H1 (cell line): ENCODE measurements around the gene CLCF1. TPM values are rescaled to one million over a fixed set of nuclear protein-coding genes. Genes with fewer than 3 reads are reported as not detected.

Source experiments
- CTCF ChIA-PET: fragments of 300-600 bp; sonication (Branson Sonifier 250); formaldehyde crosslinking; loops from one replicate; lab custom pipeline; 2021; ENCODE audit not compliant: partially characterized antibody; lab: Charles Lee
- POLR2A ChIA-PET: fragments of 300-600 bp; sonication (Branson Sonifier 250); formaldehyde crosslinking; loops from one replicate; lab custom pipeline; 2021; ENCODE audit warnings: inconsistent platforms; ENCODE audit not compliant: partially characterized antibody; lab: Charles Lee
- DNase-seq, 2 experiments: peaks; one replicate each; pipeline versions ENCODE4 v3.0.0 to v3.0.0-alpha.2; 2010 to 2022; ENCODE audit warnings: low spot score in 2 of 2, low read depth in 1 of 2, mixed read lengths in 1 of 2
- FAIRE-seq: peaks from 2 replicates; lab custom pipeline; 2011; peaks lifted over from hg19 to GRCh38; lab: Jason Lieb, UNC
- H2AFZ ChIP-seq: 2 replicates; pipeline ENCODE4 v1.8.1; 2012; ENCODE audit warnings: low read length, inconsistent platforms
- H2AK5ac ChIP-seq: 2 replicates; pipeline ENCODE4 v1.6.1; 2013; ENCODE audit warnings: low read depth, low read length
- H2BK120ac ChIP-seq: replicated peaks from 2 replicates; pipeline ENCODE3; 2013; ENCODE audit warnings: low read depth, low read length, inconsistent platforms
- H2BK12ac ChIP-seq: 2 replicates; pipeline ENCODE4 v1.6.1; 2013; ENCODE audit warnings: low read depth, low read length
- H2BK15ac ChIP-seq: 2 replicates; pipeline ENCODE4 v1.6.1; 2013; ENCODE audit warnings: low read length
- H2BK20ac ChIP-seq: 2 replicates; pipeline ENCODE4 v1.6.1; 2013; ENCODE audit warnings: low read length
- H2BK5ac ChIP-seq: 2 replicates; pipeline ENCODE4 v1.6.1; 2013; ENCODE audit warnings: low read depth, low read length
- H3K14ac ChIP-seq: 2 replicates; pipeline ENCODE4 v1.6.1; 2013; ENCODE audit warnings: inconsistent platforms; ENCODE audit not compliant: insufficient read length
- H3K18ac ChIP-seq: 2 replicates; pipeline ENCODE4 v1.6.1; 2013; ENCODE audit warnings: low read length; ENCODE audit errors: extremely low read depth
- H3K23ac ChIP-seq: 2 replicates; pipeline ENCODE4 v1.6.1; 2013; ENCODE audit warnings: inconsistent platforms; ENCODE audit not compliant: insufficient read length
- H3K23me2 ChIP-seq: 2 replicates; pipeline ENCODE4 v1.6.1; 2013; ENCODE audit warnings: low read depth, low read length
- H3K27ac ChIP-seq: 2 replicates; pipeline ENCODE4 v1.6.1; 2011; ENCODE audit warnings: low read depth, low read length, inconsistent platforms
- H3K27me3 ChIP-seq, 4 experiments: replicated peaks in 1 of 4; 1 replicate in 1 of 4; 2 replicates in 3 of 4; pipeline versions ENCODE4 v1.6.1 to v1.8.1; 2011 to 2013; ENCODE audit warnings: low read length in 3 of 4, mild to moderate bottlenecking in 3 of 4, inconsistent platforms in 2 of 4, mixed read lengths in 2 of 4, moderate library complexity in 1 of 4; ENCODE audit not compliant: control insufficient read depth in 3 of 4, insufficient read depth in 3 of 4; ENCODE audit errors: extremely low read depth in 1 of 4
- H3K36me3 ChIP-seq, 4 experiments: 2 replicates each; pipeline versions ENCODE4 v1.6.1 to v1.8.1; 2011 to 2013; ENCODE audit warnings: mild to moderate bottlenecking in 4 of 4, low read length in 3 of 4, moderate library complexity in 2 of 4, control low read depth in 1 of 4, inconsistent platforms in 1 of 4; ENCODE audit not compliant: insufficient read depth in 4 of 4, control insufficient read depth in 2 of 4
- H3K4ac ChIP-seq: replicated peaks from 2 replicates; pipeline ENCODE3; 2013; ENCODE audit warnings: low read length, low read depth, mixed read lengths, inconsistent platforms; ENCODE audit not compliant: insufficient read length
- H3K4me1 ChIP-seq, 4 experiments: replicated peaks in 1 of 4; 1 replicate in 1 of 4; 2 replicates in 3 of 4; pipeline versions ENCODE4 v1.6.1 to v1.8.1; 2011 to 2013; ENCODE audit warnings: low read length in 3 of 4, inconsistent platforms in 2 of 4, mixed read lengths in 1 of 4; ENCODE audit not compliant: insufficient read depth in 4 of 4, control insufficient read depth in 3 of 4
- H3K4me2 ChIP-seq, 2 experiments: 2 replicates each; pipeline versions ENCODE4 v1.6.1 to v1.8.1; 2011 to 2013; ENCODE audit warnings: low read depth in 2 of 2, low read length in 2 of 2, control low read depth in 1 of 2, inconsistent platforms in 1 of 2, mild to moderate bottlenecking in 1 of 2; ENCODE audit not compliant: insufficient read depth in 1 of 2
- H3K4me3 ChIP-seq, 4 experiments: fragments of 200-600, 300-600 bp in 1 of 4; sonication (generic), shearing (Covaris generic), sonication (Bioruptor Twin) in 1 of 4; 2 replicates each; pipeline versions ENCODE4 v1.5.1 to v1.8.1; 2011 to 2016; ENCODE audit warnings: low read length in 4 of 4, low read depth in 3 of 4, control low read depth in 2 of 4, inconsistent platforms in 2 of 4, mild to moderate bottlenecking in 2 of 4, mixed read lengths in 1 of 4, moderate library complexity in 1 of 4; ENCODE audit not compliant: insufficient read depth in 2 of 4; ENCODE audit errors: extremely low read depth in 1 of 4
- H3K56ac ChIP-seq: replicated peaks from 2 replicates; pipeline ENCODE3; 2013; ENCODE audit warnings: low read depth, mild to moderate bottlenecking, mixed read lengths, low read length, inconsistent platforms; ENCODE audit not compliant: insufficient read length
- H3K79me1 ChIP-seq: 2 replicates; pipeline ENCODE4 v1.6.1; 2013; ENCODE audit warnings: low read depth, low read length, control low read depth
- H3K79me2 ChIP-seq, 2 experiments: 2 replicates each; pipeline versions ENCODE4 v1.6.1 to v1.8.1; 2012 to 2013; ENCODE audit warnings: low read length in 2 of 2, mild to moderate bottlenecking in 2 of 2, inconsistent platforms in 1 of 2; ENCODE audit not compliant: insufficient read depth in 2 of 2, control insufficient read depth in 1 of 2
- H3K9ac ChIP-seq, 4 experiments: replicated peaks in 1 of 4; 1 replicate in 1 of 4; 2 replicates in 3 of 4; pipeline versions ENCODE4 v1.6.1 to v1.8.1; 2011 to 2013; ENCODE audit warnings: low read depth in 3 of 4, low read length in 3 of 4, control low read depth in 2 of 4, mild to moderate bottlenecking in 2 of 4, moderate library complexity in 2 of 4, inconsistent platforms in 1 of 4; ENCODE audit errors: extremely low read depth in 1 of 4
- H3K9me3 ChIP-seq, 2 experiments: 2 replicates each; pipeline versions ENCODE4 v1.6.1 to v1.8.1; 2012 to 2013; ENCODE audit warnings: mild to moderate bottlenecking in 2 of 2, moderate library complexity in 2 of 2, control low read depth in 1 of 2, inconsistent platforms in 1 of 2, low read depth in 1 of 2, low read length in 1 of 2, mixed read lengths in 1 of 2; ENCODE audit not compliant: insufficient read depth in 2 of 2
- H4K20me1 ChIP-seq, 2 experiments: replicated peaks in 1 of 2; 2 replicates each; pipeline versions ENCODE3 to v1.8.1; 2011 to 2013; ENCODE audit warnings: inconsistent platforms in 2 of 2, low read length in 2 of 2, mild to moderate bottlenecking in 1 of 2; ENCODE audit not compliant: insufficient read depth in 2 of 2, control insufficient read depth in 1 of 2
- H4K5ac ChIP-seq: 2 replicates; pipeline ENCODE4 v1.6.1; 2013; ENCODE audit warnings: low read length, low read depth, mixed read lengths, inconsistent platforms; ENCODE audit not compliant: insufficient read length
- H4K8ac ChIP-seq: 2 replicates; pipeline ENCODE4 v1.8.0; 2013; ENCODE audit warnings: mild to moderate bottlenecking, moderate library complexity, low read length, inconsistent platforms; ENCODE audit not compliant: insufficient read depth; ENCODE audit errors: extremely low read depth
- H4K91ac ChIP-seq: replicated peaks from 2 replicates; pipeline ENCODE3; 2013; ENCODE audit warnings: low read length, mixed read lengths, inconsistent platforms; ENCODE audit not compliant: insufficient read length
- CEBPB ChIP-seq: IDR thresholded peaks from 2 replicates; pipeline ENCODE4 v1.6.1; 2012; ENCODE audit warnings: low read depth, low read length
- CHD1 ChIP-seq: IDR thresholded peaks from 2 replicates; pipeline ENCODE4 v1.6.1; 2012; ENCODE audit warnings: low read depth, low read length, improper control_type of control experiment
- EP300 ChIP-seq, 2 experiments: IDR thresholded peaks; 1 replicate in 1 of 2; 2 replicates in 1 of 2; pipeline ENCODE4 v1.6.1; 2011 to 2012; ENCODE audit warnings: low read depth in 2 of 2, low read length in 2 of 2, mild to moderate bottlenecking in 2 of 2, borderline replicate concordance in 1 of 2, inconsistent platforms in 1 of 2, moderate library complexity in 1 of 2
- EZH2 ChIP-seq: fragments of 200-600 bp; sonication (generic); IDR thresholded peaks from 2 replicates; pipeline ENCODE4 v1.7.1; 2012; ENCODE audit warnings: low read depth, mild to moderate bottlenecking, moderate library complexity, low read length, inconsistent platforms; ENCODE audit not compliant: severe bottlenecking
- JUN ChIP-seq: IDR thresholded peaks from 2 replicates; pipeline ENCODE4 v1.6.1; 2011; ENCODE audit warnings: low read depth, mild to moderate bottlenecking, improper control_type of control experiment, low read length
- KDM5A ChIP-seq: fragments of 200-600 bp; IDR thresholded peaks from 2 replicates; pipeline ENCODE4 v1.7.1; 2012; ENCODE audit warnings: mild to moderate bottlenecking, low read length, inconsistent platforms, mixed read lengths
- POU5F1 ChIP-seq: IDR thresholded peaks from 2 replicates; pipeline ENCODE4 v1.6.1; 2011; ENCODE audit warnings: low read depth, mild to moderate bottlenecking, low read length, moderate library complexity
- RAD21 ChIP-seq, 2 experiments: IDR thresholded peaks in 1 of 2; conservative IDR thresholded peaks in 1 of 2; 2 replicates each; pipeline ENCODE4 v1.6.1; 2011; ENCODE audit warnings: low read depth in 2 of 2, low read length in 2 of 2, improper control_type of control experiment in 1 of 2, inconsistent platforms in 1 of 2, mild to moderate bottlenecking in 1 of 2, moderate library complexity in 1 of 2
- RNF2 ChIP-seq: fragments of 200-900, 300-1000 bp; sonication (generic); IDR thresholded peaks from 2 replicates; pipeline ENCODE4 v1.7.1; 2016; ENCODE audit warnings: borderline replicate concordance, low read depth, mild to moderate bottlenecking, antibody characterized with exemption, low read length; ENCODE audit not compliant: poor library complexity, severe bottlenecking; ENCODE audit errors: missing control alignments
- RXRA ChIP-seq: IDR thresholded peaks from 2 replicates; pipeline ENCODE4 v1.6.1; 2011; ENCODE audit warnings: low read depth, mild to moderate bottlenecking, low read length, moderate library complexity; ENCODE audit not compliant: insufficient read depth
- TAF7 ChIP-seq: optimal IDR thresholded peaks from 2 replicates; pipeline ENCODE3; 2011; ENCODE audit warnings: low read depth, mild to moderate bottlenecking, inconsistent platforms, low read length, moderate library complexity, borderline replicate concordance
- WGBS, 2 experiments: shearing (Covaris generic) in 1 of 2; methylation state at CpG; one replicate each; pipeline versions ENCODE4 v1.1.6 to v1.1.7; 2013 to 2015; ENCODE audit warnings: low lambda C conversion rate in 2 of 2, mixed read lengths in 2 of 2, inconsistent platforms in 1 of 2, low coverage in 1 of 2, missing lambda C conversion rate in 1 of 2; ENCODE audit not compliant: insufficient replicate concordance in 2 of 2, insufficient coverage in 1 of 2, insufficient read length in 1 of 2; ENCODE audit errors: extremely low coverage in 1 of 2, missing lambda C conversion rate in 1 of 2; 5-methylcytosine and 5-hydroxymethylcytosine counted together
- polyA plus RNA-seq, 7 experiments: library from polyadenylated mRNA; depleted of rRNA in 3 of 7; stranded (reverse) in 5 of 7; unstranded in 2 of 7; fragments of >200 nt in 5 of 7; fragments of 200-250 nt in 2 of 7; gene quantifications; 1 replicate in 5 of 7; 2 replicates in 1 of 7; 4 replicates in 1 of 7; pipeline versions ENCODE4 v1.2.1 to v1.2.3, GENCODE V29; 2011 to 2013; ENCODE audit warnings: missing spikeins in 2 of 7, mixed read lengths in 2 of 7
- total RNA-seq: library from RNA; stranded (reverse); fragmentation: NEBNext Ultra II Directional; extraction: Animal tissue kit (Norgen Biotek cat#: 25700); gene quantifications from 2 replicates; pipeline ENCODE4 v1.2.1, GENCODE V29; 2021

The CLCF1 gene
- total and polyA plus RNA-seq, 2 of the 8 experiments (the other 6 are each of a cell fraction or from before 2014, with no cell fraction given) = 0.32 to 1.2 TPM

- Histone ChIP-seq H3K9ac (no peak overlapping the region), H2AFZ (no peak overlapping the region), H3K27ac (no peak overlapping the region), H4K5ac (no peak overlapping the region), H3K4me1 (peaks cover 0 to 7% (median 6%) of the 10 kb centered on the region in 4 experiments; a peak in 6 of 7 replicates), H4K91ac (no peak overlapping the region), H3K18ac (no peak overlapping the region), H3K23ac (no peak overlapping the region), H2BK120ac (no peak overlapping the region), H3K9me3 (no peaks in the 10 kb centered on the region), H3K4me3 (no peak overlapping the region), H4K8ac (no peak overlapping the region), H3K23me2 (peaks cover 5% of the 10 kb centered on the region; the same call in 1 of the 2 replicates), H3K79me2 (no peaks in the 10 kb centered on the region), H3K4ac (no peak overlapping the region), H2BK20ac (no peak overlapping the region), H3K14ac (no peak overlapping the region), H3K27me3 (no peaks in the 10 kb centered on the region), H3K56ac (no peak overlapping the region), H2AK5ac (no peak overlapping the region), H3K36me3 (no peaks in the 10 kb centered on the region), H4K20me1 (peaks cover 0 to 3% of the 10 kb centered on the region in 2 experiments), H2BK5ac (no peak overlapping the region; the same call in 1 of the 2 replicates), H2BK12ac (no peak overlapping the region), H3K79me1 (peaks cover 2% of the 10 kb centered on the region; the same call in 1 of the 2 replicates), H2BK15ac (no peak overlapping the region), H3K4me2 (no peak overlapping the region)
- FAIRE-seq (no peak), DNase-seq (no peak)
- ChIA-PET POLR2A (interaction anchor here (0.6 kb wide), 1 partner anchor 290 kb away, joined by 5 read pairs; no protein-coding TSS in a partner anchor), CTCF (interaction anchor here (0.6 to 20.0 kb wide), 12 partner anchors 9 to 1696 kb away, joined by 3 to 1305 read pairs (median 38); partner anchors contain the start of genes CLCF1 and RAD9A)
- 86% methylated on average over 11 of the region's 11 CpGs; no CpG with 5 or more reads in 1 of the 2 experiments for WGBS, 2 experiments
- no peak for TF ChIP-seq EP300 (IDR thresholded peaks at IDR 0.05; ENCODE audit: borderline replicate concordance in 1 of 2, low read depth in 2 of 2, low read length in 2 of 2)
- no peak for TF ChIP-seq JUN
- no peak for TF ChIP-seq RNF2
- no peak for TF ChIP-seq TAF7
- no peak for TF ChIP-seq POU5F1
- no peak for TF ChIP-seq RXRA
- TF ChIP-seq RAD21 (IDR thresholded peaks at IDR 0.05 in 1 of 2, conservative IDR thresholded peaks at IDR 0.05 in 1 of 2; ENCODE audit: low read depth in 2 of 2, low read length in 2 of 2) = no peak
- TF ChIP-seq CHD1 = no peak
- TF ChIP-seq CEBPB = no peak
- no peak for TF ChIP-seq KDM5A
- TF ChIP-seq EZH2 = no peak
Measured at GRCh38 chr11:67347964-67348749, 25.2 kb downstream of the CLCF1 start.
